Naive thymus-derived CD4-positive, alpha-beta T cell (primary cell): ENCODE results near the gene CCDC85C. TPM values are rescaled to one million over a fixed set of nuclear protein-coding genes. Genes with fewer than 3 reads are reported as not detected.
A peak's percentile ranks its signal among the peaks of the same experiment; 100 is the strongest.

Experiments
- ATAC-seq: fragments of 150-1000 bp; cut with Tn5 transposase; 2 replicates; pipeline ENCODE4 v1.10.0; 2021; ENCODE audit warnings: mild to moderate bottlenecking, moderate library complexity
- CTCF ChIA-PET: fragments of 350-600 bp; sonication (Branson Sonifier 250); formaldehyde crosslinking; loops from one replicate; lab custom pipeline; 2021; ENCODE audit warnings: antibody characterized with exemption; lab: Charles Lee
- POLR2A ChIA-PET: fragments of 350-600 bp; sonication (Branson Sonifier 250); formaldehyde crosslinking; loops from one replicate; lab custom pipeline; 2021; ENCODE audit warnings: antibody characterized with exemption, inconsistent platforms; lab: Charles Lee
- DNase-seq, 9 donors: peaks; one replicate each; pipeline versions ENCODE4 v3.0.0 to v3.0.0-alpha.2; 2020 to 2022; ENCODE audit warnings: mixed read lengths in 1 of 9
- H3K27ac ChIP-seq: one replicate; pipeline ENCODE4 v1.7.0; 2013; ENCODE audit warnings: mild to moderate bottlenecking, low read depth, low read length, moderate library complexity
- H3K27me3 ChIP-seq, 2 donors: one replicate each; pipeline ENCODE4 v1.7.0; 2013; ENCODE audit warnings: low read length in 2 of 2, mild to moderate bottlenecking in 2 of 2, moderate library complexity in 2 of 2; ENCODE audit not compliant: control insufficient read depth in 2 of 2, insufficient read depth in 2 of 2
- H3K36me3 ChIP-seq, 3 experiments: 1 replicate in 2 of 3; 2 replicates in 1 of 3; pipeline ENCODE4 v1.7.0; 2013; ENCODE audit warnings: low read length in 3 of 3, mild to moderate bottlenecking in 3 of 3, moderate library complexity in 1 of 3; ENCODE audit not compliant: insufficient read depth in 3 of 3, control insufficient read depth in 2 of 3
- H3K4me1 ChIP-seq, 2 donors: one replicate each; pipeline ENCODE4 v1.7.0; 2013; ENCODE audit warnings: low read length in 2 of 2, mild to moderate bottlenecking in 2 of 2, moderate library complexity in 1 of 2; ENCODE audit not compliant: control insufficient read depth in 2 of 2, insufficient read depth in 2 of 2
- H3K4me3 ChIP-seq: 2 replicates; pipeline ENCODE4 v1.7.0; 2013; ENCODE audit warnings: mild to moderate bottlenecking, low read length
- H3K9me3 ChIP-seq, 3 experiments: 1 replicate in 2 of 3; 2 replicates in 1 of 3; pipeline ENCODE4 v1.7.0; 2013; ENCODE audit warnings: low read length in 3 of 3; ENCODE audit not compliant: control insufficient read depth in 2 of 3
- H3K27ac Mint-ChIP-seq, 9 donors: one replicate each; pipeline ENCODE4 v1.8.0; 2020 to 2022; ENCODE audit warnings: mixed read lengths in 9 of 9, mild to moderate bottlenecking in 8 of 9, moderate library complexity in 5 of 9, inconsistent platforms in 2 of 9
- H3K27me3 Mint-ChIP-seq, 5 donors: one replicate each; pipeline ENCODE4 v1.8.0; 2021 to 2022; ENCODE audit warnings: mixed read lengths in 5 of 5, mild to moderate bottlenecking in 1 of 5
- H3K36me3 Mint-ChIP-seq, 5 donors: one replicate each; pipeline ENCODE4 v1.8.0; 2020 to 2022; ENCODE audit warnings: mixed read lengths in 5 of 5, mild to moderate bottlenecking in 3 of 5, inconsistent platforms in 1 of 5
- H3K4me1 Mint-ChIP-seq, 7 donors: one replicate each; pipeline ENCODE4 v1.8.0; 2020 to 2022; ENCODE audit warnings: mixed read lengths in 7 of 7, mild to moderate bottlenecking in 3 of 7, inconsistent platforms in 1 of 7
- H3K4me3 Mint-ChIP-seq, 10 donors: one replicate each; pipeline ENCODE4 v1.8.0; 2020 to 2022; ENCODE audit warnings: mild to moderate bottlenecking in 10 of 10, mixed read lengths in 10 of 10, moderate library complexity in 6 of 10, inconsistent platforms in 2 of 10
- H3K9me3 Mint-ChIP-seq, 11 donors: one replicate each; pipeline ENCODE4 v1.8.0; 2020 to 2022; ENCODE audit warnings: mixed read lengths in 11 of 11, mild to moderate bottlenecking in 4 of 11, inconsistent platforms in 1 of 11, moderate library complexity in 1 of 11
- intact Hi-C, 2 donors: fragments of 100-400 bp; cut with micrococcal nuclease; formaldehyde crosslinking; loops; one replicate each; pipeline ENCODE4 v1.15.1; 2023
- polyA plus RNA-seq, 2 donors: library from polyadenylated mRNA; unstranded; fragments of 300-500 nt; fragmentation: Illumina TruSeq; gene quantifications; one replicate each; pipeline ENCODE4 v1.2.3, GENCODE V29; 2021
- total RNA-seq, 6 experiments: library from RNA in 5 of 6; stranded (reverse) in 5 of 6; gene quantifications; 1 replicate in 5 of 6; 2 replicates in 1 of 6; pipeline ENCODE4 v1.2.3 and lab custom pipeline; 2021 to 2026

CCDC85C gene
- total and polyA plus RNA-seq, 7 experiments from 2014 or later: 0.76 to 9.9 (median 7.8) TPM

GRCh38 chr14:99612738-99613330 lies 8.8 kb upstream of the CCDC85C start:
- Histone ChIP-seq H3K27ac (no peak overlapping the region), H3K36me3 (no peaks in the 10 kb centered on the region), H3K9me3 (no peaks in the 10 kb centered on the region), H3K27me3 (no peaks in the 10 kb centered on the region), H3K4me3 (no peak overlapping the region), H3K4me1 (no peaks in the 10 kb centered on the region)
- DNase-seq: no peak
- intact Hi-C loops: no loop called here
- POLR2A ChIA-PET: no interaction called here
- Mint-ChIP-seq H3K4me3 (no peak overlapping the region), H3K4me1 (peaks cover 0 to 7% (median 2%) of the 10 kb centered on the region in 7 donors), H3K9me3 (no peaks in the 10 kb centered on the region), H3K27me3 (peaks cover 8 to 20% (median 19%) of the 10 kb centered on the region in 5 donors), H3K36me3 (no peaks in the 10 kb centered on the region), H3K27ac (no peak overlapping the region)
- CTCF ChIA-PET: no interaction called here
- no peak for ATAC-seq

GRCh38 chr14:99612071-99612737 lies 8.2 kb upstream of the CCDC85C start:
- no peaks in the 10 kb centered on the region for H3K36me3 Mint-ChIP-seq
- Histone ChIP-seq H3K27me3 (no peaks in the 10 kb centered on the region), H3K27ac (no peak overlapping the region), H3K36me3 (no peaks in the 10 kb centered on the region), H3K4me3 (no peak overlapping the region), H3K9me3 (no peaks in the 10 kb centered on the region), H3K4me1 (no peaks in the 10 kb centered on the region)
- ChIA-PET POLR2A (no interaction called here), CTCF (no interaction called here)
- DNase-seq (no peak), ATAC-seq (no peak)
- peaks cover 5 to 19% (median 19%) of the 10 kb centered on the region in 5 donors for H3K27me3 Mint-ChIP-seq
- no peaks in the 10 kb centered on the region for H3K9me3 Mint-ChIP-seq
- H3K4me3 Mint-ChIP-seq: no peak overlapping the region
- intact Hi-C loops: no loop called here
- peaks cover 0 to 7% (median 2%) of the 10 kb centered on the region in 7 donors for H3K4me1 Mint-ChIP-seq
- no peak overlapping the region for H3K27ac Mint-ChIP-seq

- Histone ChIP-seq H3K9me3 (no peaks in the 10 kb centered on the region), H3K27ac (no peak overlapping the region), H3K36me3 (no peaks in the 10 kb centered on the region), H3K4me3 (no peak overlapping the region), H3K4me1 (no peaks in the 10 kb centered on the region), H3K27me3 (no peaks in the 10 kb centered on the region)
- peaks cover 0 to 9% (median 3%) of the 10 kb centered on the region in 7 donors for H3K4me1 Mint-ChIP-seq
- no peaks in the 10 kb centered on the region for H3K36me3 Mint-ChIP-seq
- peaks cover 5 to 15% (median 14%) of the 10 kb centered on the region in 5 donors for H3K27me3 Mint-ChIP-seq
- no peaks in the 10 kb centered on the region for H3K9me3 Mint-ChIP-seq
- DNase-seq (no peak), ATAC-seq (no peak)
- POLR2A ChIA-PET: no interaction called here
- intact Hi-C loops: no loop called here
- H3K27ac Mint-ChIP-seq: no peak overlapping the region
- no peak overlapping the region for H3K4me3 Mint-ChIP-seq
- CTCF ChIA-PET: no interaction called here
These were observed 7.6 kb upstream of the CCDC85C start for GRCh38 chr14:99611646-99612045.

- no peaks in the 10 kb centered on the region for H3K9me3 Mint-ChIP-seq
- no peak overlapping the region for H3K4me3 ChIP-seq
- DNase-seq: peak in 2 of 9 donors; percentile 14 to 16
- no peak overlapping the region for H3K27ac ChIP-seq
- POLR2A ChIA-PET: no interaction called here
- intact Hi-C loops: loop anchor here in 1 of 2 donors (10.0 kb wide), 3 partner anchors 455 to 935 kb away; partner anchors contain the start of gene EVL
- CTCF ChIA-PET: interaction anchor here (1.0 to 1.1 kb wide), 2 partner anchors 19 to 28 kb away, joined by 3 to 4 read pairs; no protein-coding TSS in a partner anchor
- peaks cover 0 to 2% (median 0%) of the 10 kb centered on the region in 5 donors for H3K27me3 Mint-ChIP-seq
- peaks cover 9% of the 10 kb centered on the region in 2 donors for H3K4me1 ChIP-seq
- H3K27me3 ChIP-seq: no peaks in the 10 kb centered on the region
- peak overlapping the region in 1 of 9 donors; percentile 43 for H3K27ac Mint-ChIP-seq
- H3K4me1 Mint-ChIP-seq: peaks cover 7 to 17% (median 11%) of the 10 kb centered on the region in 7 donors
- ATAC-seq: no peak
- H3K36me3 ChIP-seq: peaks cover 0 to 6% (median 0%) of the 10 kb centered on the region in 3 experiments
- H3K9me3 ChIP-seq: no peaks in the 10 kb centered on the region
- H3K36me3 Mint-ChIP-seq: no peaks in the 10 kb centered on the region
- peak overlapping the region in 1 of 10 donors; percentile 0 for H3K4me3 Mint-ChIP-seq
These were observed 5.5 kb upstream of the CCDC85C start for GRCh38 chr14:99609245-99610170.

GRCh38 chr14:99608591-99608990 lies 4.6 kb upstream of the CCDC85C start:
- peaks cover 7 to 17% (median 11%) of the 10 kb centered on the region in 7 donors for H3K4me1 Mint-ChIP-seq
- no peak overlapping the region for H3K27ac Mint-ChIP-seq
- H3K4me3 Mint-ChIP-seq: no peak overlapping the region
- H3K4me3 ChIP-seq: no peak overlapping the region
- ChIA-PET CTCF (interaction anchor here (0.6 to 1.0 kb wide), 2 partner anchors 27 to 96 kb away, joined by 3 read pairs; no protein-coding TSS in a partner anchor), POLR2A (no interaction called here)
- H3K27me3 ChIP-seq: no peaks in the 10 kb centered on the region
- DNase-seq: no peak
- ATAC-seq: no peak
- H3K36me3 Mint-ChIP-seq: no peaks in the 10 kb centered on the region
- H3K27me3 Mint-ChIP-seq: no peaks in the 10 kb centered on the region
- peaks cover 9% of the 10 kb centered on the region in 2 donors for H3K4me1 ChIP-seq
- H3K9me3 Mint-ChIP-seq: no peaks in the 10 kb centered on the region
- H3K36me3 ChIP-seq: peaks cover 0 to 7% (median 0%) of the 10 kb centered on the region in 3 experiments
- no peaks in the 10 kb centered on the region for H3K9me3 ChIP-seq
- H3K27ac ChIP-seq: no peak overlapping the region
- intact Hi-C loops: loop anchor here in 1 of 2 donors (10.0 kb wide), 3 partner anchors 456 to 936 kb away; partner anchors contain the start of gene EVL

- POLR2A ChIA-PET: interaction anchor here (1.4 to 5.4 kb wide), 3 partner anchors 16 to 126 kb away, joined by 3 to 38 read pairs (median 17); partner anchors contain the start of genes CCNK and SETD3
These were observed 2.4 kb upstream of the CCDC85C start for GRCh38 chr14:99606359-99606758.

More at GRCh38 chr14:99606359-99606758, 2.4 kb upstream of the CCDC85C start:
- H3K36me3 ChIP-seq: peaks cover 0 to 7% (median 0%) of the 10 kb centered on the region in 3 experiments
- intact Hi-C loops: loop anchor here in 1 of 2 donors (10.0 kb wide), 3 partner anchors 458 to 938 kb away; partner anchors contain the start of gene EVL
- peak overlapping the region in 5 of 10 donors; percentile 16 to 47 (median 19) for H3K4me3 Mint-ChIP-seq
- peaks cover 0 to 13% (median 0%) of the 10 kb centered on the region in 5 donors for H3K27me3 Mint-ChIP-seq
- H3K36me3 Mint-ChIP-seq: no peaks in the 10 kb centered on the region
- CTCF ChIA-PET: interaction anchor here (0.6 to 1.4 kb wide), 3 partner anchors 20 to 82 kb away, joined by 3 to 7 read pairs (median 5); partner anchors contain the start of gene CYP46A1
- H3K9me3 Mint-ChIP-seq: no peaks in the 10 kb centered on the region
- peaks cover 16 to 19% of the 10 kb centered on the region in 2 donors for H3K4me1 ChIP-seq
- H3K4me3 ChIP-seq: no peak overlapping the region
- peaks cover 7 to 31% (median 25%) of the 10 kb centered on the region in 7 donors for H3K4me1 Mint-ChIP-seq
- DNase-seq (no peak), ATAC-seq (no peak)
- no peak overlapping the region for H3K27ac ChIP-seq
- no peaks in the 10 kb centered on the region for H3K27me3 ChIP-seq
- no peaks in the 10 kb centered on the region for H3K9me3 ChIP-seq
- peak overlapping the region in 1 of 9 donors; percentile 43 for H3K27ac Mint-ChIP-seq
